Erythroblast (primary cell): ENCODE results near the gene HELZ.
"Not testable (repeated sequence)": the region's sequence is repeated elsewhere in the genome, so short reads cannot be mapped to it uniquely, and the experiment has no call there.

ENCODE experiments used
- DNase-seq, 2 experiments: peaks; one replicate each; lab custom pipeline; 2025; lab: John Stamatoyannopoulos, UW
- GATA1 ChIP-seq: IDR thresholded peaks from 2 replicates; pipeline ENCODE4 v1.6.1; 2011; ENCODE audit warnings: low read depth, mild to moderate bottlenecking, control low read depth, low read length, moderate library complexity
- POLR2A ChIP-seq: IDR thresholded peaks from 2 replicates; pipeline ENCODE4 v1.6.1; 2011; ENCODE audit warnings: mild to moderate bottlenecking, low read length

HELZ gene

GRCh38 chr17:67043283-67043682 lies 201.7 kb downstream of the HELZ start:
- DNase-seq, result no peak
- no peak for TF ChIP-seq POLR2A
- no peak for TF ChIP-seq GATA1

GRCh38 chr17:67041941-67042899 lies 202.8 kb downstream of the HELZ start:
- TF ChIP-seq POLR2A, result no peak
- TF ChIP-seq GATA1, result no peak
- DNase-seq, result no peak

GRCh38 chr17:67041531-67041930 lies 203.5 kb downstream of the HELZ start:
- TF ChIP-seq GATA1 (no peak), POLR2A (no peak)
- DNase-seq, result no peak

GRCh38 chr17:67041119-67041518 lies 203.9 kb downstream of the HELZ start:
- not testable (repeated sequence) for DNase-seq

- no peak for DNase-seq
- no peak for TF ChIP-seq POLR2A
- TF ChIP-seq GATA1, result no peak
These were observed 204.3 kb downstream of the HELZ start for GRCh38 chr17:67040652-67041051.

GRCh38 chr17:67038861-67039365 lies 206.1 kb downstream of the HELZ start:
- TF ChIP-seq POLR2A, result no peak
- no peak for TF ChIP-seq GATA1
- DNase-seq, result no peak

GRCh38 chr17:67035131-67036083 lies 209.6 kb downstream of the HELZ start:
- DNase-seq, result no peak
- TF ChIP-seq POLR2A, result no peak
- TF ChIP-seq GATA1, result no peak

- DNase-seq, result no peak
- no peak for TF ChIP-seq POLR2A
These were observed 211.4 kb downstream of the HELZ start for GRCh38 chr17:67033613-67034012.

- no peak for DNase-seq
- no peak for TF ChIP-seq POLR2A
- TF ChIP-seq GATA1, result no peak
These were observed 212.0 kb downstream of the HELZ start for GRCh38 chr17:67032985-67033384.

- no peak for TF ChIP-seq POLR2A
- no peak for TF ChIP-seq GATA1
- DNase-seq, result no peak
These were observed 212.6 kb downstream of the HELZ start for GRCh38 chr17:67032382-67032781.

GRCh38 chr17:67030641-67031040 lies 214.4 kb downstream of the HELZ start:
- TF ChIP-seq POLR2A (no peak), GATA1 (no peak)
- DNase-seq, result no peak

GRCh38 chr17:67027031-67027628 lies 217.9 kb downstream of the HELZ start:
- DNase-seq, result no peak
- TF ChIP-seq GATA1 (no peak), POLR2A (no peak)

- no peak for DNase-seq
- TF ChIP-seq GATA1 (no peak), POLR2A (no peak)
These were observed 218.7 kb downstream of the HELZ start for GRCh38 chr17:67026341-67026740.
